MCF 10A (cell line): ENCODE measurements around the gene PLPP2. TPM values are rescaled to one million over a fixed set of nuclear protein-coding genes. Genes with fewer than 3 reads are reported as not detected.

ENCODE experiments used
- BruUV-seq: library from RNA; stranded (reverse); fragments of 400-500 nt; replicated peaks from 2 replicates; lab custom pipeline; 2021; lab: Mats Ljungman, UMichigan
- CTCF ChIA-PET: fragments of 300-600 bp; sonication (Branson Sonifier 250); formaldehyde crosslinking; extraction: SDS; loops from one replicate; lab custom pipeline; 2021; ENCODE audit warnings: antibody characterized with exemption, inconsistent platforms; lab: Yijun Ruan, JAX
- POLR2A ChIA-PET: fragments of 300-600, 350-650 bp; sonication (Branson Sonifier 250); formaldehyde crosslinking; extraction: SDS; loops from one replicate; lab custom pipeline; 2020; ENCODE audit warnings: antibody characterized with exemption, inconsistent platforms; lab: Yijun Ruan, JAX
- DNase-seq: peaks from one replicate; pipeline ENCODE4 v3.0.0-alpha.2; 2018; ENCODE audit not compliant: unreplicated experiment
- H3K27ac Mint-ChIP-seq: one replicate; pipeline ENCODE4 v1.8.0; 2022; ENCODE audit warnings: mild to moderate bottlenecking, low read depth, mixed read lengths; ENCODE audit not compliant: unreplicated experiment
- H3K27me3 Mint-ChIP-seq: one replicate; pipeline ENCODE4 v1.8.0; 2022; ENCODE audit warnings: mixed read lengths; ENCODE audit not compliant: insufficient read depth, unreplicated experiment
- H3K36me3 Mint-ChIP-seq: one replicate; pipeline ENCODE4 v1.8.0; 2022; ENCODE audit warnings: mild to moderate bottlenecking, moderate library complexity, mixed read lengths; ENCODE audit not compliant: insufficient read depth, unreplicated experiment
- H3K4me1 Mint-ChIP-seq: one replicate; pipeline ENCODE4 v1.8.0; 2022; ENCODE audit warnings: mixed read lengths; ENCODE audit not compliant: insufficient read depth, unreplicated experiment
- H3K4me3 Mint-ChIP-seq: one replicate; pipeline ENCODE4 v1.8.0; 2022; ENCODE audit warnings: mild to moderate bottlenecking, moderate library complexity, mixed read lengths; ENCODE audit not compliant: unreplicated experiment
- H3K9me3 Mint-ChIP-seq: one replicate; pipeline ENCODE4 v1.8.0; 2022; ENCODE audit warnings: mixed read lengths; ENCODE audit not compliant: unreplicated experiment
- intact Hi-C: fragments of 100-400 bp; cut with micrococcal nuclease; formaldehyde crosslinking; loops from 2 replicates; pipeline ENCODE4 v1.14.1; 2022
- total RNA-seq: library from RNA; stranded (reverse); gene quantifications from 2 replicates; pipeline ENCODE4 v1.2.3, GENCODE V29; 2022
- TF ChIP-seq, protein P1 (sequence below): fragments of 200-600 bp; IDR thresholded peaks from one replicate; pipeline ENCODE4 v1.8.0; 2022; ENCODE audit warnings: antibody characterized with exemption, mild to moderate bottlenecking; ENCODE audit not compliant: unreplicated experiment

Gene PLPP2
- total RNA-seq, 1 experiment from 2014 or later: 5.4 TPM

- ChIA-PET POLR2A (interaction anchor here (0.9 kb wide), 1 partner anchor 196 kb away, joined by 3 read pairs; no protein-coding TSS in a partner anchor), CTCF (interaction anchor here (0.6 kb wide), 1 partner anchor 39 kb away, joined by 3 read pairs; no protein-coding TSS in a partner anchor)
- Mint-ChIP-seq H3K27me3 (no peaks in the 10 kb centered on the region), H3K36me3 (peaks cover 42% of the 10 kb centered on the region), H3K4me1 (no peaks in the 10 kb centered on the region), H3K27ac (no peak overlapping the region), H3K4me3 (no peak overlapping the region), H3K9me3 (peaks cover 7% of the 10 kb centered on the region)
- TF ChIP-seq, protein P1, sequence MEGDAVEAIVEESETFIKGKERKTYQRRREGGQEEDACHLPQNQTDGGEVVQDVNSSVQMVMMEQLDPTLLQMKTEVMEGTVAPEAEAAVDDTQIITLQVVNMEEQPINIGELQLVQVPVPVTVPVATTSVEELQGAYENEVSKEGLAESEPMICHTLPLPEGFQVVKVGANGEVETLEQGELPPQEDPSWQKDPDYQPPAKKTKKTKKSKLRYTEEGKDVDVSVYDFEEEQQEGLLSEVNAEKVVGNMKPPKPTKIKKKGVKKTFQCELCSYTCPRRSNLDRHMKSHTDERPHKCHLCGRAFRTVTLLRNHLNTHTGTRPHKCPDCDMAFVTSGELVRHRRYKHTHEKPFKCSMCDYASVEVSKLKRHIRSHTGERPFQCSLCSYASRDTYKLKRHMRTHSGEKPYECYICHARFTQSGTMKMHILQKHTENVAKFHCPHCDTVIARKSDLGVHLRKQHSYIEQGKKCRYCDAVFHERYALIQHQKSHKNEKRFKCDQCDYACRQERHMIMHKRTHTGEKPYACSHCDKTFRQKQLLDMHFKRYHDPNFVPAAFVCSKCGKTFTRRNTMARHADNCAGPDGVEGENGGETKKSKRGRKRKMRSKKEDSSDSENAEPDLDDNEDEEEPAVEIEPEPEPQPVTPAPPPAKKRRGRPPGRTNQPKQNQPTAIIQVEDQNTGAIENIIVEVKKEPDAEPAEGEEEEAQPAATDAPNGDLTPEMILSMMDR: no peak
- DNase-seq: no peak
- intact Hi-C loops: no loop called here
- no TSS peak for BruUV-seq
These were observed 19.7 kb upstream of the PLPP2 start for GRCh38 chr19:310781-311496.

- H3K36me3 Mint-ChIP-seq: peaks cover 42% of the 10 kb centered on the region
These were observed 19.0 kb upstream of the PLPP2 start for GRCh38 chr19:310141-310651.

GRCh38 chr19:309206-309565 is 18.0 kb upstream of the PLPP2 start:
- no TSS peak for BruUV-seq
- ChIA-PET POLR2A (no interaction called here), CTCF (no interaction called here)
- H3K4me1 Mint-ChIP-seq: no peaks in the 10 kb centered on the region
- peaks cover 38% of the 10 kb centered on the region for H3K36me3 Mint-ChIP-seq
- no peak for DNase-seq
- no peak overlapping the region for H3K27ac Mint-ChIP-seq
- intact Hi-C loops: no loop called here
- TF ChIP-seq, protein P1: no peak
- H3K4me3 Mint-ChIP-seq: no peak overlapping the region
- no peaks in the 10 kb centered on the region for H3K27me3 Mint-ChIP-seq
- H3K9me3 Mint-ChIP-seq: no peaks in the 10 kb centered on the region

More at GRCh38 chr19:310141-310651, 19.0 kb upstream of the PLPP2 start:
- H3K27ac Mint-ChIP-seq: no peak overlapping the region
- H3K9me3 Mint-ChIP-seq: peaks cover under 1% of the 10 kb centered on the region
- DNase-seq: no peak
- CTCF ChIA-PET: interaction anchor here (0.6 to 0.7 kb wide), 3 partner anchors 15 to 38 kb away, joined by 3 read pairs; no protein-coding TSS in a partner anchor
- H3K4me3 Mint-ChIP-seq: no peak overlapping the region
- no TSS peak for BruUV-seq
- no peaks in the 10 kb centered on the region for H3K4me1 Mint-ChIP-seq
- POLR2A ChIA-PET: interaction anchor here (0.9 kb wide), 1 partner anchor 196 kb away, joined by 3 read pairs; no protein-coding TSS in a partner anchor
- no peaks in the 10 kb centered on the region for H3K27me3 Mint-ChIP-seq
- TF ChIP-seq, protein P1: no peak
- intact Hi-C loops: no loop called here

DNA sequence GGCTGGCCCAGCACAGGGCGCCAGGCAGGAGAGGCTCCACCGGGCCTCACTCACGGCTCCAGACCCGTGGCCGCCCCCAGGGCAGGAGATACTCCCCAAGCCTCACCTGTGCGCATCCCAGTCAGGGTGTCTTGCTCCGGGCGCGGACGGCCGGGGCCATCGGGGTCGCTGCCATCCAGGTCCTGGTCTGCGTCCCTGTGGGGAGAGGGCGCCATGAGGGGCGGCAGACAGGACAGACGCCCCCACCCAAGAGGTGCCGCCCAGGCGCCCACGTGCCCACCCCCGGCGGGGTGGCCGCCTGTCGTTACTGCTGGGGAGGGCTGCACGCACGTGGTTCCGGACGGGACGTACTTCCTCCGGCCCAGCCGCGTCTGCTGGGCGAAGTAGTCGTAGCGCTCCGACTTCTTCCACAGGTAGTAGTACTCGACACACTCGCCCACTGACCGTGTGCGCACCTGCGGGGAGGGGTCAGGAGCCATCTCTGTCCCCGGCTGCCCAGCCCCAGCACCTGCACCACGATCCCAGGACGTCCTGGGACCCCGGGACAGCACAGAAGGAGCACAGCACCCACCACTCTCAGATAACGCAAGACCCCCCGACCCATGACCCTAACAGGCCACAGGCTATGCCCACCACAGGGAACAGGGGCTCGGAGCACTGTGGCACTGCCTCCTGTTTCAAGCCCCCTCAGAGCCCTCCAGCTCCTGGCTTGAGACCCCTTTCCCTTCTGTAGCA is 17.4 kb upstream of the PLPP2 start:
- Mint-ChIP-seq H3K36me3 (peaks cover 37% of the 10 kb centered on the region), H3K27me3 (no peaks in the 10 kb centered on the region), H3K4me3 (no peak overlapping the region), H3K4me1 (no peaks in the 10 kb centered on the region), H3K27ac (no peak overlapping the region), H3K9me3 (no peaks in the 10 kb centered on the region)
- ChIA-PET POLR2A (no interaction called here), CTCF (no interaction called here)
- DNase-seq: no peak
- intact Hi-C loops: no loop called here
- TF ChIP-seq, protein P1: no peak
- no TSS peak for BruUV-seq
